Caco-2 (cell line): Measurements from ENCODE around the gene SPOCK2. TPM values are rescaled to one million over a fixed set of nuclear protein-coding genes. Genes with fewer than 3 reads are reported as not detected.

ENCODE experiments used
- BruUV-seq: library from RNA; stranded (reverse); fragments of 400-500 nt; replicated peaks from 2 replicates; lab custom pipeline; 2021; lab: Mats Ljungman, UMichigan
- CTCF ChIA-PET: fragments of 300-600 bp; sonication (Branson Sonifier 250); formaldehyde crosslinking; loops from one replicate; lab custom pipeline; 2022; ENCODE audit warnings: antibody characterized with exemption; lab: Charles Lee
- POLR2A ChIA-PET: fragments of 300-600 bp; sonication (Branson Sonifier 250); formaldehyde crosslinking; loops from one replicate; lab custom pipeline; 2022; ENCODE audit warnings: antibody characterized with exemption; lab: Charles Lee
- DNase-seq, 2 experiments: peaks; one replicate each; pipeline versions ENCODE4 v3.0.0 to v3.0.0-alpha.2; 2020 to 2022
- H3K27me3 ChIP-seq: replicated peaks from 2 replicates; pipeline ENCODE4 v1.6.0; 2011; ENCODE audit warnings: low read length; ENCODE audit not compliant: control insufficient read depth, insufficient read depth
- H3K36me3 ChIP-seq: 2 replicates; pipeline ENCODE4 v1.5.1; 2011; ENCODE audit warnings: low read length; ENCODE audit not compliant: control insufficient read depth, insufficient read depth
- H3K4me1 ChIP-seq: fragments of 250-450 bp; sonication (Bioruptor Pico); 2 replicates; pipeline ENCODE4 v1.5.1; 2020; ENCODE audit warnings: mild to moderate bottlenecking
- H3K4me3 ChIP-seq: 2 replicates; pipeline ENCODE4 v1.5.1; 2011; ENCODE audit warnings: low read depth, mild to moderate bottlenecking, control low read depth, low read length
- H3K9me3 ChIP-seq: fragments of 250-450 bp; sonication (Bioruptor Pico); 2 replicates; pipeline ENCODE4 v1.5.1; 2020; ENCODE audit warnings: mild to moderate bottlenecking, moderate library complexity
- H3K27ac Mint-ChIP-seq: one replicate; pipeline ENCODE4 v1.8.0; 2022; ENCODE audit warnings: mixed read lengths; ENCODE audit not compliant: unreplicated experiment
- H3K27me3 Mint-ChIP-seq: one replicate; pipeline ENCODE4 v1.8.0; 2022; ENCODE audit warnings: mixed read lengths; ENCODE audit not compliant: insufficient read depth, unreplicated experiment
- H3K36me3 Mint-ChIP-seq: one replicate; pipeline ENCODE4 v1.8.0; 2022; ENCODE audit warnings: mild to moderate bottlenecking, mixed read lengths; ENCODE audit not compliant: insufficient read depth, unreplicated experiment
- H3K4me1 Mint-ChIP-seq: one replicate; pipeline ENCODE4 v1.8.0; 2022; ENCODE audit warnings: low read depth, mixed read lengths; ENCODE audit not compliant: unreplicated experiment
- H3K4me3 Mint-ChIP-seq: one replicate; pipeline ENCODE4 v1.8.0; 2022; ENCODE audit warnings: mild to moderate bottlenecking, moderate library complexity, mixed read lengths; ENCODE audit not compliant: unreplicated experiment
- H3K9me3 Mint-ChIP-seq: one replicate; pipeline ENCODE4 v1.8.0; 2022; ENCODE audit warnings: mixed read lengths; ENCODE audit not compliant: unreplicated experiment
- CTCF ChIP-seq, 2 experiments: fragments of 200-600 bp in 1 of 2; IDR thresholded peaks; 1 replicate in 1 of 2; 2 replicates in 1 of 2; pipeline versions ENCODE4 v1.5.1 to v1.8.0; 2011 to 2022; ENCODE audit warnings: antibody characterized with exemption in 1 of 2, control low read depth in 1 of 2, inconsistent platforms in 1 of 2, low read depth in 1 of 2, low read length in 1 of 2, mild to moderate bottlenecking in 1 of 2, moderate library complexity in 1 of 2; ENCODE audit not compliant: insufficient read depth in 1 of 2, severe bottlenecking in 1 of 2, unreplicated experiment in 1 of 2
- intact Hi-C: fragments of 100-400 bp; cut with micrococcal nuclease; formaldehyde crosslinking; loops from one replicate; pipeline ENCODE4 v1.10.0; 2022; ENCODE audit not compliant: unreplicated experiment
- total RNA-seq: library from RNA; stranded (reverse); gene quantifications from 2 replicates; pipeline ENCODE4 v1.2.3, GENCODE V29; 2022

Gene SPOCK2
- total RNA-seq, 1 experiment from 2014 or later, result 1.6 TPM

GRCh38 chr10:72031706-72032105 lies 56.6 kb downstream of the SPOCK2 start:
- BruUV-seq, result no TSS peak
- H3K36me3 ChIP-seq, result no peaks in the 10 kb centered on the region

GRCh38 chr10:72030762-72031543 lies 57.4 kb downstream of the SPOCK2 start:
- no peak for TF ChIP-seq CTCF (IDR thresholded peaks at IDR 0.05; ENCODE audit: insufficient read depth in 1 of 2, low read depth in 1 of 2, low read length in 1 of 2, severe bottlenecking in 1 of 2, unreplicated experiment in 1 of 2)

More at GRCh38 chr10:72031706-72032105, 56.6 kb downstream of the SPOCK2 start:
- Histone ChIP-seq H3K4me1 (peaks cover 59% of the 10 kb centered on the region), H3K27me3 (no peaks in the 10 kb centered on the region), H3K9me3 (no peaks in the 10 kb centered on the region), H3K4me3 (no peak overlapping the region)
- Mint-ChIP-seq H3K27me3 (no peaks in the 10 kb centered on the region), H3K27ac (peak overlapping the region; percentile 82), H3K4me3 (no peak overlapping the region), H3K4me1 (peaks cover 44% of the 10 kb centered on the region), H3K36me3 (peaks cover 5% of the 10 kb centered on the region), H3K9me3 (no peaks in the 10 kb centered on the region)
- DNase-seq, result no peak
- no peak for TF ChIP-seq CTCF (IDR thresholded peaks at IDR 0.05; ENCODE audit: insufficient read depth in 1 of 2, low read depth in 1 of 2, low read length in 1 of 2, severe bottlenecking in 1 of 2, unreplicated experiment in 1 of 2)
- ChIA-PET POLR2A (no interaction called here), CTCF (interaction anchor here (0.6 to 2.0 kb wide), 3 partner anchors 12 to 189 kb away, joined by 3 to 22 read pairs (median 4); no protein-coding TSS in a partner anchor)
- intact Hi-C loops, result no loop called here

DNA sequence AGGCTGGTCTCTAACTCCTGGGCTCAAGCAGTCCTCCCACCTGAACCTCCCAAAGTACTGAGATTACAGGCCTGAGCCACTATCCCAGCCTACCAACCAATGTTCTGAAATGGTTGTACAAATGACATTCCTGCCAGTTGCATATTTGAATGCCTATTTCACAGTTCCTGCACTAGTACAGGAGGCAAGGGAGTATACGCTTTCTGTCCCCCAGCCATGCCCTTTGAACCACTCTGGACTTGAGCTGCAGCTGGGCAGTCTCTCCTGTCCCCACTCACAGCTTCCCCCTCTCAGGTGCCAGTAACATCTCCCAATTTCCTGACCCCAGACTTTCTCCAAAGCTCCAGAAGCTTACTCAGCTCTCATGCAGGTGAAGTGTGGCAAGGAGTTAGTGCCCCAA lies 58.9 kb downstream of the SPOCK2 start:
- Histone ChIP-seq H3K36me3 (no peaks in the 10 kb centered on the region), H3K4me3 (no peak overlapping the region), H3K4me1 (peaks cover 52% of the 10 kb centered on the region), H3K9me3 (no peaks in the 10 kb centered on the region), H3K27me3 (no peaks in the 10 kb centered on the region)
- no TSS peak for BruUV-seq
- Mint-ChIP-seq H3K9me3 (no peaks in the 10 kb centered on the region), H3K27ac (no peak overlapping the region), H3K4me3 (no peak overlapping the region), H3K4me1 (peaks cover 39% of the 10 kb centered on the region), H3K27me3 (no peaks in the 10 kb centered on the region), H3K36me3 (peaks cover 5% of the 10 kb centered on the region)
- intact Hi-C loops, result no loop called here
- no peak for TF ChIP-seq CTCF (IDR thresholded peaks at IDR 0.05; ENCODE audit: insufficient read depth in 1 of 2, low read depth in 1 of 2, low read length in 1 of 2, severe bottlenecking in 1 of 2, unreplicated experiment in 1 of 2)
- no peak for DNase-seq
- POLR2A ChIA-PET, result no interaction called here
- CTCF ChIA-PET, result interaction anchor here (0.9 kb wide), 1 partner anchor 20 kb away, joined by 4 read pairs; no protein-coding TSS in a partner anchor

More at GRCh38 chr10:72030762-72031543, 57.4 kb downstream of the SPOCK2 start:
- Mint-ChIP-seq H3K27me3 (no peaks in the 10 kb centered on the region), H3K36me3 (peaks cover 5% of the 10 kb centered on the region), H3K4me3 (peak overlapping the region; percentile 50), H3K27ac (peak overlapping the region; percentile 82), H3K4me1 (peaks cover 39% of the 10 kb centered on the region), H3K9me3 (no peaks in the 10 kb centered on the region)
- ChIA-PET POLR2A (interaction anchor here (0.6 kb wide), 1 partner anchor 66 kb away, joined by 3 read pairs; no protein-coding TSS in a partner anchor), CTCF (interaction anchor here (0.6 to 2.0 kb wide), 4 partner anchors 18 to 189 kb away, joined by 3 to 22 read pairs (median 6); no protein-coding TSS in a partner anchor)
- no peaks in the 10 kb centered on the region for H3K36me3 ChIP-seq
- no TSS peak for BruUV-seq
- no peaks in the 10 kb centered on the region for H3K9me3 ChIP-seq
- peaks cover 59% of the 10 kb centered on the region for H3K4me1 ChIP-seq
- intact Hi-C loops, result loop anchor here (1.0 kb wide), 1 partner anchor 7 kb away; no protein-coding TSS in a partner anchor
- peak; percentile 81 to 88 for DNase-seq
- H3K4me3 ChIP-seq, result no peak overlapping the region
- no peaks in the 10 kb centered on the region for H3K27me3 ChIP-seq
